Frontal cortex (tissue), 4 donors: ENCODE results near the gene H1-8. TPM values are rescaled to one million over a fixed set of nuclear protein-coding genes. Genes with fewer than 3 reads are reported as not detected.
"Not testable (repeated sequence)": the region's sequence is repeated elsewhere in the genome, so short reads cannot be mapped to it uniquely, and the experiment has no call there.

Source experiments
- DNase-seq, 2 donors: peaks; one replicate each; pipeline ENCODE4 v3.0.0; 2012; ENCODE audit warnings: low spot score in 2 of 2
- FAIRE-seq: peaks from 2 replicates; lab custom pipeline; 2012; peaks lifted over from hg19 to GRCh38; lab: Jason Lieb, UNC
- total RNA-seq: library from RNA; depleted of rRNA; stranded (reverse); fragments of >200 nt; gene quantifications from one replicate; pipeline ENCODE4 v1.2.3, GENCODE V29; 2014
- donor health status: control.
- donor health status: control.
- donor health status: control.

Gene H1-8
- total RNA-seq, 1 donor from 2014 or later, result not detected

DNA sequence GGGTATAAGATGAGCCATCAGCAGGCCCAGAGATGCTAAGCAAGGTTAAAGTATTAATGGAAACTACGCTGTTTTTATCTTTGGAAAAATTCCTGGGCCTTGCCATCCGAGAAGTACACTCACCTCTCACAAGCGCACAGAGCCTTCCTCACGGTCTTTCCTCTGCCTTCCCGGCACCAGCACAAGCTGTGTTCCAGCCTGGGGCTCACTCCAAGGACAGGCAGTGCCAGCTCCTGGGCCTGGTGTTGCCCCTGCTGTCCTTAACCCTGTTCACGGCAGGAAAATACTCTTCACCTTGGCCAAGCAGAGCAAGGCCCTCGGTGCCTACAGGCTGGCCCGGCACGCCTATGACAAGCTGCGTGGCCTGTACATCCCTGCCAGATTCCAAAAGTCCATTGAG is 28.9 kb upstream of the H1-8 start:
- DNase-seq (no peak), FAIRE-seq (no peak)

- DNase-seq (no peak), FAIRE-seq (no peak)
Observed at GRCh38 chr3:129514563-129514962, 28.4 kb upstream of the H1-8 start.

DNA sequence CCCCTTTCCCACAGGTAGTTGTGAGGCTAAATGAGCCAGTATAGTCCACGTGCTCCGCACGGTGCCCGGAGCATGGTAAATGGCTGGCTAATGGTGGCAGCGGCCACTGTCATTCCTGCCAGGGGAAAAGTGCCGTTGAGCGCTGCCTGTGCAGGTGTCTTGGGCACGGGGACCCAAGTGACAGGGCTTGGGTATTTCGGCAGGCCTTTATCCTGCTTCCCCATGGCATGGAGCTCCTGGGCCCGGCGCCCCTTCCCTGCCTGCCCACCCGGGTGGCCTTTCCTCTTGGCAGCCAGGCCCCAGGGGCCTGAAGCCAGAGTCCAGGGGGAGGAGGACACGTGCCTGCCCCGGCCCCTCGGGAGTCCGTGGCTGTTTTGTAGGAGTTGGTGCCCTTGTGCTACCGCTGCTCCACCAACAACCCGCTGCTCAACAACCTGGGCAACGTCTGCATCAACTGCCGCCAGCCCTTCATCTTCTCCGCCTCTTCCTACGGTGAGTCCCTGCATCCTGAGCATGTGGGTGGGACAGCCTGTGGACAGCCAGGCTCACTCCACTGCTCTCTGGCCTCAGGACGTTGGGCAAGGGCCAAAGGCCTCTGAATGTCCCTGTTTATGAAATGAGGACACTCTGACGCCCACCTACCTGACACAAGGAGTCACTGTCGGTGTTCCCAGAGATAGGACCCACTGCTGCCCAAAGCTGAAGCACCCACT is 27.7 kb upstream of the H1-8 start:
- FAIRE-seq, DNase-seq: not testable (repeated sequence)

GRCh38 chr3:129515821-129516432 is 27.0 kb upstream of the H1-8 start:
- DNase-seq, FAIRE-seq: not testable (repeated sequence)

DNA sequence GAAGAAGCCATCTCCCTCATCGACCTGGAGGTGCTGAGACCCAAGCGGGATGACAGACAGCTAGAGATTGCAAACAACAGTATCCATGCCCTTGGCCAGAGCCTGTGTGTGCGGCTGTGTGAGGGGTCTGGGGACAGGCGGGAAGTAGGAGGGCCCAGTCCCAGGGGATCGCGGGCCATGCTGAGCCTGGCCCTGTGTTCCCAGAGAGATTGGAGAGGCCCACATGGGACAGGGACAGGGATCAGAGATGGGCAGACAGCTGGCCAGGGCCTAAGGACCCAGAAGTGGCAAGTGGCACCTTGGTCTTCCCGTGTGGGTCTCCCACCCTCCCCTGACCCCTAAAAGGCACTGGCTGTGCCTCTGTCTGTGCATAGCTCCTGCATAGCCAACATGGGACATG is 25.5 kb upstream of the H1-8 start:
- DNase-seq, result no peak
- FAIRE-seq, result no peak

DNA sequence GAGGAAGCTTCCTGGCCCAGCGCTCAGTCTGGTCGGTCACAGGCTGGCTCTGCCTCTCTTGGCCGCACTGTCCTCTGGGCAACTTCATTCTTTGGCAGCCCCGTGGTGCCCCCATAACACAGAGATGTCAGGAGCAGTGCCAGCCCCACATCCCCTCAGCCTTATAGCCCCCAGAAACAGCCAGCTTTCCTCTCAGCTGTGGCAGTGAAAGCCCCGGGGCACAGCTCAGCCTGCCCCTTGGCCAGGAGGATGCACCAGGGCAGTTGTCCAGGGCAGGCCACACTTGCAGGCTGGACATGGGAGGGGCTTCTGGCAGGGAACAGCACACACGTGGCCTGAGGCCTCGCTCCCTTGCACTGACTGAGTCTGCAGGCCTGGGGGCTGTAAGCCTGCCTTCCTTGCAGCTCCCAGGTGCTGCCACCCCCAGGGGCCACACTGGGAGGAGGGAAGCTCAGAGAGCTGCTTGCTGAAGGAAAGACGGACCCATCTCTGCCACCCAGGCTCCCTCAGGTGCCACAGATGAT is 24.9 kb upstream of the H1-8 start:
- FAIRE-seq (no peak), DNase-seq (no peak)

GRCh38 chr3:129518581-129518980 is 24.4 kb upstream of the H1-8 start:
- DNase-seq (no peak), FAIRE-seq (no peak)

- FAIRE-seq, result no peak
Observed at GRCh38 chr3:129519449-129519848, 23.5 kb upstream of the H1-8 start.

DNA sequence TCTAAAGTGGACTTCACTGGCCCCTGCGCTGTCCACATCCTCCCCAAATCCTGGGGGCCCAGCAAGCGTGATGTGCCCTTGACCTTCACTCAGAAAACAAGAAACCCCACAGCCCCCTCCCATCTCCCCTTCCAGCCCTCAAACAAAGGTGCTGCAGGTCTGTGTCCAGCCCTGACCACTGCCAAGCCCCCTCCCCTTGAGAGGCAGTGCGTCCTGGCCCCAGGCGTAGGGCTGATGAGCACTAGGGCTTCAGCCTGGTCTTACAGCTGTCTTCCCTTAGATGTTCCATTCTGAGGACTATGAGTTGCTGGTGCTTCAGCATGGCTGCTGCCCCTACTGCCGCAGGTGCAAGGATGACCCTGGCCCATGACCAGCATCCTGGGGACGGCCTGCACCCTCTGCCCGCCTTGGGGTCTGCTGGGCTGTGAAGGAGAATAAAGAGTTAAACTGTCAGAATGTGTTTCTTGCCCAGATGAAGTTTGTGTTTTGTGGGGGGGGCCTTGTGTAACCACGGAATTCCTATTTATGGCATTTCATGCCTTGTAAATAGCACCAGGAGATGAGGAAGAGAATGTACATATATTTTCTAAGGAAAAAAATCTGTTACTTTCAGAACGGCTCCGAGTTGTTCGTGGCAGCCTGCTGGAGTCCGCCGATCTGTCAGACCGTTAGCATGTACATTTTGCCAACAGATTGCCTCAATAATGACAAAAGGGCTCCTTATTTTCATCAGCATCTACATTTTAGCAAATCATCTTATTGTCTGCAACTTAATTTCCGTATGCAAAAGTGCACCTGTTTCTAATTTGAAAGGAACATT is 22.9 kb upstream of the H1-8 start:
- no peak for DNase-seq
- FAIRE-seq, result no peak

More at GRCh38 chr3:129519449-129519848, 23.5 kb upstream of the H1-8 start:
- DNase-seq, result no peak

DNA sequence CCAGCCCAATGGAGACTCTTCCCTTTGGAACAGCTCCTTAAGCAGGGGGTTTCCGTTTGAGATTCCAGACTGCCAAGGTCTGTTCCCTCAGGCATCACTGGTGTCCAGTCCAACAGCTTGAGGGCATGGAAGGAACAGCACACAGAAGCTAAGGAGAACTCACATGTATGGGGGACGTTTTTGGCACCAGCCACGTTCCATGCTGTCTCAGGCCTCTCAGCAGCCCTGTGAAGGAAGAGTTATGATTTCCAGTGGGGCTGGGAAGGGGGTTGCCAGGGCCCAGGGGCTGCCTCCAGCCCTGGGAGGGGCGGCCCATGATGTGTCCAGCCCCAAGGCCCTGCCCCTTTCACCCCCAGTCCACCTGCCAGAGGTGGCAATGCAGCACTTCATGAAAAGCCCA is 22.0 kb upstream of the H1-8 start:
- FAIRE-seq, result no peak
- no peak for DNase-seq

- DNase-seq (no peak), FAIRE-seq (no peak)
Observed at GRCh38 chr3:129521611-129522010, 21.4 kb upstream of the H1-8 start.

DNA sequence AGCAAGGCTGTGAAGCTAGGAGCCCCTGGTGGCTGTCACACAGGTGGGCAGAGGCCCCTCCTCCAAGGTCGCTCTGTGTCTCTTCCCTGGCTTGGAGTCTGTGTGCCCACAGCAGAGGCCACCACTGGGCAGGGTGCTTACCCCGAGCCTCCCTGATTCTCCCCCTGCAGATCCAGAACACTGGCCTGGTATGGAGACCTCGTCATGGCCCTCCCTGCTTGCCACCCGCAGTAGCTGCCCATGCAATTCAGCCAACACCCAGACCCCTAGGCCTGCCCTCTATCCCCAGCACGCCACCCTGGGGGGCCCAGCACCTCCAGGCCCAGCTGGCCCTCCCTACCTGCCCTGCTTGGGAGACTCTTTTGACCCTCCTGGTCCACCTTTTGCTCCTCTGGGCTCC is 20.0 kb upstream of the H1-8 start:
- DNase-seq (no peak), FAIRE-seq (no peak)

- FAIRE-seq, result no peak
- no peak for DNase-seq
Observed at GRCh38 chr3:129524081-129524480, 18.9 kb upstream of the H1-8 start.

DNA sequence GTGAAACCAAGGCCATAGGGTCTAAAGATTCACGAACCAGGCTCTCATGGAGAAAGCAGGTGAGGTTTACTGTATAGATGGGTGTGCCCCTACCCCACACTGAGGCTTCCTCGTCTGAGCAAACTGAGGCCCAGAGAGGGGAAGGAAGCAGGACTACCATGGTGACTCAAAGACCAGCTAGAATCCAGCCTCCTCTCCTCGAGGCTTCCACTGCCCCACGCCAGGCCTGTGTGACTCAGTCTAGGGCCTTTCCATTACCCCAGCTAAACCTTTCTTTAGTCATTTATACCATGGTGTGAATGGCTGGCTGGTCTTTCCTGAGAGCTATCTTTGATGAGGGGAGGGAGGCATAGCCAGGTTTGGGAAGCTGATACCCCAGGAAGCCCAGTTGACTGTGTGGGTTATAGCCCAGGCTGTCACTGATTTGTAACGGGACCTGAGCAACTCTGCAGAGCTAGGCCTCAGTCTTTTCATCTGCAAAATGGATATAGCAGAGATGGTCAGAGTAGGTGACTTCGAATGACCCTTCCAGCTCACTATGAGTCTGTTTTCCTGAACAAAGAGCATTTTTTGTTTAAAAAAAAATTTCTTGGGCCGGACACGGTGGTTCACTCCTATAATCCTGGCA is 17.5 kb upstream of the H1-8 start:
- FAIRE-seq, result no peak
- DNase-seq, result no peak

DNA sequence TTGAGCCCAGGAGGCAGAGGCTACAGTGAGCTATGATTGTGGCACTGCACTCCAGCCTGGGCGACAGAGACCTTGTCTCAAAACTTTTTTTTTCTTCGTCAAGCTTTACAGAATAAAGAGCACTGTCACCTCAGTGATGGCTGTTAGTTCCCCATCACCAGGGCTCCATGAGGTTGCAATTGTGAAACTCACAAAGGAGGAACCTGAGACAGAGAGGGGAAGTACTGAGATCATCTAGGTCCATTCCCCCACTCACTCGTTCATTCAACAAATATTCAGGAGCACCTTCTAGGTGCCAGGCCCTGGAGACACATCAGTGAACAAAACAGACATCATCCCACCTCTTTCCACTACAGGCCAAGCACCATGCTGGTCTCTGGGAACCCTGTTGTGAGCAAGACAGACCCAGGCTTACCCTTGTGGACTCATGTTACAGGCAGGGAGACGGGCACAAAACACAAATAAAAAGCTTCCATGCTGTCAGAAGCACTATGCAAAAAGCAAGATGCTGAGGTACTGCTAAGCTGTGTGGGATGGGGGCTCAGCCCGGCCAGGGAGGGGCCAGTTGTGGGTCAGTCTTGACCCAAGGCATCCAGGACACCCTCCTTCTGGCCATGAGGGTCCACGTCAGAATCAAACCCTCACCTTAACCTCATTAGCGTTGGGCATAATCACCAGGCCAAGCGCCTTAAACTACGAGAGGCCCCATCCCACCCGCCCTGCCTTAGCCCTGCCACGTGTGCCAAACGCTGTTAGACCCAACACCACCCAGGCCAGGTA is 16.7 kb upstream of the H1-8 start:
- no peak for DNase-seq
- no peak for FAIRE-seq

- DNase-seq (no peak), FAIRE-seq (no peak)
Observed at GRCh38 chr3:129527262-129527661, 15.7 kb upstream of the H1-8 start.

DNA sequence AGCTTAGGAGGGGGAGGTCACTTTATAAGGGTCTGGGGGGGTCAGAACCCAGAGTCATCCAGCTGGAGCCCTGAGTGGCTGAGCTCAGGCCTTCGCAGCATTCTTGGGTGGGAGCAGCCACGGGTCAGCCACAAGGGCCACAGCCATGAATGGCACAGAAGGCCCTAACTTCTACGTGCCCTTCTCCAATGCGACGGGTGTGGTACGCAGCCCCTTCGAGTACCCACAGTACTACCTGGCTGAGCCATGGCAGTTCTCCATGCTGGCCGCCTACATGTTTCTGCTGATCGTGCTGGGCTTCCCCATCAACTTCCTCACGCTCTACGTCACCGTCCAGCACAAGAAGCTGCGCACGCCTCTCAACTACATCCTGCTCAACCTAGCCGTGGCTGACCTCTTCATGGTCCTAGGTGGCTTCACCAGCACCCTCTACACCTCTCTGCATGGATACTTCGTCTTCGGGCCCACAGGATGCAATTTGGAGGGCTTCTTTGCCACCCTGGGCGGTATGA is 14.3 kb upstream of the H1-8 start, which contains the start of gene RHO:
Gene RHO, plus strand, starts transcription at position 51 of the 512 bp plus-strand sequence. Its CDS starts 95 bp downstream, at position 146.
- DNase-seq, result no peak
- FAIRE-seq, result no peak

DNA sequence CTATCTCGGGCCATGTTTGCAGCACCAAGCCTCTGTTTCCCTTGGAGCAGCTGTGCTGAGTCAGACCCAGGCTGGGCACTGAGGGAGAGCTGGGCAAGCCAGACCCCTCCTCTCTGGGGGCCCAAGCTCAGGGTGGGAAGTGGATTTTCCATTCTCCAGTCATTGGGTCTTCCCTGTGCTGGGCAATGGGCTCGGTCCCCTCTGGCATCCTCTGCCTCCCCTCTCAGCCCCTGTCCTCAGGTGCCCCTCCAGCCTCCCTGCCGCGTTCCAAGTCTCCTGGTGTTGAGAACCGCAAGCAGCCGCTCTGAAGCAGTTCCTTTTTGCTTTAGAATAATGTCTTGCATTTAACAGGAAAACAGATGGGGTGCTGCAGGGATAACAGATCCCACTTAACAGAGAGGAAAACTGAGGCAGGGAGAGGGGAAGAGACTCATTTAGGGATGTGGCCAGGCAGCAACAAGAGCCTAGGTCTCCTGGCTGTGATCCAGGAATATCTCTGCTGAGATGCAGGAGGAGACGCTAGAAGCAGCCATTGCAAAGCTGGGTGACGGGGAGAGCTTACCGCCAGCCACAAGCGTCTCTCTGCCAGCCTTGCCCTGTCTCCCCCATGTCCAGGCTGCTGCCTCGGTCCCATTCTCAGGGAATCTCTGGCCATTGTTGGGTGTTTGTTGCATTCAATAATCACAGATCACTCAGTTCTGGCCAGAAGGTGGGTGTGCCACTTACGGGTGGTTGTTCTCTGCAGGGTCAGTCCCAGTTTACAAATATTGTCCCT is 13.4 kb upstream of the H1-8 start:
- DNase-seq (no peak), FAIRE-seq (no peak)
